OCI-LY1 (cell line): ENCODE results near the gene GAS2L2.

Experiments
- H2AFZ ChIP-seq: fragments of 200-600 bp; sonication (generic), shearing (Covaris generic); 2 replicates; pipeline ENCODE4 v1.6.0; 2014; ENCODE audit warnings: antibody characterized with exemption, mild to moderate bottlenecking, low read length
- H3F3A ChIP-seq: fragments of 200-600 bp; sonication (generic), shearing (Covaris generic); 2 replicates; pipeline ENCODE4 v1.6.0; 2014; ENCODE audit warnings: mild to moderate bottlenecking, antibody characterized with exemption, low read length, moderate library complexity; ENCODE audit not compliant: insufficient read depth
- H3K27ac ChIP-seq: fragments of 200-600 bp; sonication (generic); 2 replicates; pipeline ENCODE4 v1.5.1; 2014; ENCODE audit warnings: low read length, mixed run types, mild to moderate bottlenecking, low read depth; ENCODE audit not compliant: poor library complexity, severe bottlenecking
- H3K27me3 ChIP-seq: fragments of 200-600 bp; sonication (generic); 2 replicates; pipeline ENCODE4 v1.6.0; 2014; ENCODE audit warnings: antibody characterized with exemption, mild to moderate bottlenecking, low read length, moderate library complexity; ENCODE audit not compliant: insufficient read depth
- H3K36me3 ChIP-seq: fragments of 200-600 bp; sonication (generic); 2 replicates; pipeline ENCODE4 v1.6.1; 2014; ENCODE audit warnings: mild to moderate bottlenecking, antibody characterized with exemption, low read length, moderate library complexity, mixed read lengths; ENCODE audit not compliant: insufficient read depth
- H3K4me1 ChIP-seq: fragments of 200-600 bp; sonication (generic); 2 replicates; pipeline ENCODE4 v1.5.1; 2014; ENCODE audit warnings: mild to moderate bottlenecking, low read length, moderate library complexity; ENCODE audit not compliant: insufficient read depth, severe bottlenecking
- H3K4me2 ChIP-seq: fragments of 200-600 bp; sonication (generic), shearing (Covaris generic); 2 replicates; pipeline ENCODE4 v1.6.1; 2014; ENCODE audit warnings: low read length
- H3K4me3 ChIP-seq: fragments of 200-600 bp; sonication (generic); 2 replicates; pipeline ENCODE4 v1.5.1; 2014; ENCODE audit warnings: low read length, low read depth, mild to moderate bottlenecking, mixed read lengths; ENCODE audit not compliant: poor library complexity, severe bottlenecking
- H3K79me2 ChIP-seq: fragments of 200-600 bp; shearing (Covaris generic); 2 replicates; pipeline ENCODE4 v1.6.1; 2016; ENCODE audit warnings: mixed run types, low read length, mixed read lengths; ENCODE audit not compliant: insufficient read depth
- H3K9ac ChIP-seq: fragments of 200-600 bp; sonication (generic), shearing (Covaris generic); 2 replicates; pipeline ENCODE4 v1.6.1; 2014; ENCODE audit warnings: mild to moderate bottlenecking, low read length, mixed read lengths
- H3K9me2 ChIP-seq: fragments of 200-600 bp; sonication (generic), shearing (Covaris generic); 2 replicates; pipeline ENCODE4 v1.6.1; 2014; ENCODE audit warnings: low read depth, mild to moderate bottlenecking, low read length, mixed read lengths
- H3K9me3 ChIP-seq: fragments of 200-600 bp; shearing (Covaris generic); 2 replicates; pipeline ENCODE4 v1.6.1; 2014; ENCODE audit warnings: low read length, mixed read lengths
- H4K20me1 ChIP-seq: fragments of 200-600 bp; sonication (generic), shearing (Covaris generic); 2 replicates; pipeline ENCODE4 v1.6.0; 2016; ENCODE audit warnings: mild to moderate bottlenecking, low read length; ENCODE audit not compliant: insufficient read depth
- CTCF ChIP-seq: fragments of 200-600 bp; sonication (generic), shearing (Covaris generic); IDR thresholded peaks from 2 replicates; pipeline ENCODE4 v1.5.1; 2017; ENCODE audit warnings: mild to moderate bottlenecking, antibody characterized with exemption, low read length, moderate library complexity, mixed read lengths
- EZH2 ChIP-seq: fragments of 200-600 bp; sonication (generic), shearing (Covaris generic); IDR thresholded peaks from 2 replicates; pipeline ENCODE4 v1.8.0; 2017; ENCODE audit warnings: borderline replicate concordance, mixed run types, mild to moderate bottlenecking, antibody characterized with exemption, low read length, moderate library complexity, mixed read lengths

Gene GAS2L2

DNA sequence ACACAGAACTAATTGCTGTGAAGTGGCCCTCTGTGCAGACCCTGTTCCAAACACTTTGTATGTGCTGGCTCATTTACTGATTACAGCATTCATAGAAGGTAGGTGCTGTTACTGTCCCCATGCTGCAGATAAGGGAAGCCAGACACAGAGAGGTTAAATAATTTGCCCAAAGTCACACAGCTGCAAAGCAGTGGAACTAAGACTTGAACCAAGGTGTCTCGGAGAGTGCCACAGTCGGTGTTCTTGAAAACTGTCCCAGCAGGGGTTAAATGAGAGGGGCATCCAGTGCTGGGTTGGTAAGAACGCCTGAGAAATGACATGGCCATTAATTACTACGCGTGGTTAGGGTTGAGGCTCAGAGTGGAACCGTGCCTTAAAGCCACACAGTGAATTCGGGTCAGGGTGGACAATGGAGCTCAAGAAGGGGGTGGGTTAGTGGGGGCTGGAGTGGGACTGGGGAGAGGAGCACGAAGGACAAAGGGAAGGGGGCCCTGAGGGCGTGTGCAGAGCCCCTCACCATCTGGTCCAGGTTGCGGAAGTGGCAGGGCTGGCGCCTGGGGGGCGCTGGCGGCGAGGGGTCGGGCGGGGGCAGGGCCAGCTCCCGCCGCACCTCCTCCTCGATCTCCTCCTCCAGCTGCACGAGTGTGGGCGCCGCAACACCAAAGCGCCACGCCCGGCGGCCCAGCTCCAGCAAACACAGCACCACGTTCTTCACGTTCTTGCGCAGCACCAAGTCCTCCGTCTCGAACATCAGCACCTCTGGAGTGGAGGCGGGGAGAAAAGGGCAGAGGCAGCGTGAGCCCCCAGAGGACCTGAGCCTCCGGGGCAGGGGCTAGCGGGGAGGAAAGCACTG lies 3.3 kb downstream of the GAS2L2 start:
- no peaks in the 10 kb centered on the region for H3K9me2 ChIP-seq
- H3K9ac ChIP-seq: no peak overlapping the region; the same call in 1 of the 2 replicates
- H3F3A ChIP-seq: no peaks in the 10 kb centered on the region
- no peaks in the 10 kb centered on the region for H4K20me1 ChIP-seq
- H3K27ac ChIP-seq: no peak overlapping the region
- H3K4me2 ChIP-seq: peak overlapping the region; percentile 51
- H3K36me3 ChIP-seq: no peaks in the 10 kb centered on the region
- no peaks in the 10 kb centered on the region for H3K9me3 ChIP-seq
- peaks cover 9% of the 10 kb centered on the region for H3K4me1 ChIP-seq
- no peaks in the 10 kb centered on the region for H3K79me2 ChIP-seq
- TF ChIP-seq CTCF (no peak), EZH2 (no peak)
- peak overlapping the region; percentile 25 for H3K4me3 ChIP-seq
- no peak overlapping the region for H2AFZ ChIP-seq
- peaks cover 15% of the 10 kb centered on the region for H3K27me3 ChIP-seq

DNA sequence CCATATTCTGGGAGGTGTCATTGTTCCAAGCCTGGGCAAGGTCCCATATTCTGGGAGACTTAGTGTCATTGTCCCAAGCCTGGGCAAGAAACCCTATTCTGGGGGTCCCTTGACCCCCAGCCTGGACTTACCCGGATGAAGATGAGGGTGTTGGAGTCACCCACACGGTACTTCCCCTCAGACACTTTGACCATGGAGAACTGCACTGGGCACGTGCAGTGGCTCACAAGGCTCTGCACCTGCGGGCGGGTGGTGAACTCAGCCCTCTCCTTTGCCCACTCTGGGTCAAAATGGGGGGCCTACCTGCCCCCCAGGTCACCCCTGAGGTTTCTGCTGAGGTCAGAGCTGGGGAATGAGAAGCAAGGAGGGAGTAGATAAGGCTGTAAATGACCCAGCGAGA lies 4.1 kb downstream of the GAS2L2 start:
- Histone ChIP-seq H3K9me3 (no peaks in the 10 kb centered on the region), H3K9ac (no peak overlapping the region), H3K9me2 (no peaks in the 10 kb centered on the region), H3K79me2 (no peaks in the 10 kb centered on the region), H3K27ac (no peak overlapping the region), H4K20me1 (no peaks in the 10 kb centered on the region), H3F3A (no peaks in the 10 kb centered on the region), H3K4me3 (no peak overlapping the region), H3K27me3 (peaks cover 15% of the 10 kb centered on the region), H2AFZ (no peak overlapping the region), H3K4me2 (no peak overlapping the region), H3K36me3 (no peaks in the 10 kb centered on the region), H3K4me1 (peaks cover 9% of the 10 kb centered on the region)
- TF ChIP-seq CTCF (no peak), EZH2 (no peak)

DNA sequence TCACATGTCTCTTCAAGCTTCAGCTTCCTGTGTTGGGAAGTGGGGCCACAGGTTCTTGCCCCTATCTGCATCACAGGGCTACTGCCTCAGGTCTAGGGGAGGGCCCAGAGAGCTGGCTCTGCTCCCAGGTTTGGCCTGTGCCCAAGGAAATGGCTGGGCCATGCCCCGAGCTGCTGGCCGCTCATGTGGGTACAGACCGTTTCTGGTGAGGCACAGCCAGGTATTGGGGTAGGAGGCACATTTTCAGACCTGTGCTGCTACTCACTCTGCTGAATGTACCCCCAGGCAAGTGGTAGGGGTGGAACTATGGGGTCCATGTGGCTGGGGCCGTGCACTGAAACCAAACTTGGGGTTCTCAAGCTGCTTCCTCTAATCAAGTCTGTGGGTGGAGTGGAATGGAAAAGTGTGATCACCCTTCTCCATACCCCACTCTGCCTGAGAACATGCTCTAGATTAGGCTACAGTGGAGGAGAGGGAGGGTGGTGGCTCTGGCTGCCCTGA lies 4.6 kb downstream of the GAS2L2 start:
- no peak overlapping the region for H3K9ac ChIP-seq

More for the DNA sequence above, 4.6 kb downstream of the GAS2L2 start:
- no peaks in the 10 kb centered on the region for H3K36me3 ChIP-seq
- no peak overlapping the region for H3K4me3 ChIP-seq
- no peaks in the 10 kb centered on the region for H4K20me1 ChIP-seq
- no peaks in the 10 kb centered on the region for H3K9me3 ChIP-seq
- TF ChIP-seq CTCF: no peak
- no peak for TF ChIP-seq EZH2
- H3K27me3 ChIP-seq: peaks cover 15% of the 10 kb centered on the region
- H3K4me2 ChIP-seq: no peak overlapping the region
- H3K9me2 ChIP-seq: no peaks in the 10 kb centered on the region
- no peak overlapping the region for H2AFZ ChIP-seq
- no peak overlapping the region for H3K27ac ChIP-seq
- H3F3A ChIP-seq: no peaks in the 10 kb centered on the region
- no peaks in the 10 kb centered on the region for H3K79me2 ChIP-seq
- H3K4me1 ChIP-seq: peaks cover 9% of the 10 kb centered on the region
